ENCODE measurements around the gene ANKRD62.

The ANKRD62 gene

DNA sequence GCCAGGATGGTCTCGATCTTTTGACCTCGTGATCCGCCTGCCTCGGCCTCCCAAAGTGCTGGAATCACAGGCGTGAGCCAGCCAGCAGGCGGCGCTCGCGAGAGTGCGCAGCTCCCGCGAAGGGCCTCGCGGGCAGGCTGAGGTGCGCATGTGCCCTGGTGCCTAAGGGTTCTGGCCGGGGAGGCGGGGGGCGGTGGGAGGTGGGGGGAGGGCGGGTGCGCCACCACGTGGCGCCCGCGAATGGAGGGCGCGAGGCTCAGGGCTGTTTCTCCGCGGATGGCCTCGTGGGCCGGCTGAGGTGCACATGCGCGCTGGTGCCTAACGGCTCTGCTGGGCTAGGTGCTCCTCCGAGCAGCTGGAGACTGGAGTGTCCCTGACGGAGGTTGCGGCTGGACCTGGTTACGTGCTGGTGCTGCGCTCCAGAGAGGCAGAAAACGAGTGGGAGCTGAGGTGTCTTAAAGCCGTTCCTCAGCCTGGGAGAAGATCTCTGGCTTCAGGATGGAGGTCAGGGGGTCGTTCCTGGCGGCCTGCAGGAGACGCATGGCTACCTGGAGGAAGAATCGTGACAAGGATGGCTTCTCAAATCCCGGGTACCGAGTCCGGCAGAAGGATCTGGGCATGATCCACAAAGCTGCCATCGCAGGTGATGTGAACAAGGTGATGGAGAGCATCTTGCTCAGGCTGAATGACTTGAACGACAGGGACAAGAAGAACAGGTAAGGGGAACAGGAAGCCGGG lies at the start of gene ANKRD62:
ANKRD62 (plus strand) TSS at position 324 of the 738 bp plus-strand sequence; CDS start at position 499, 175 bp downstream.
- DNase-seq, result no peak

DNA sequence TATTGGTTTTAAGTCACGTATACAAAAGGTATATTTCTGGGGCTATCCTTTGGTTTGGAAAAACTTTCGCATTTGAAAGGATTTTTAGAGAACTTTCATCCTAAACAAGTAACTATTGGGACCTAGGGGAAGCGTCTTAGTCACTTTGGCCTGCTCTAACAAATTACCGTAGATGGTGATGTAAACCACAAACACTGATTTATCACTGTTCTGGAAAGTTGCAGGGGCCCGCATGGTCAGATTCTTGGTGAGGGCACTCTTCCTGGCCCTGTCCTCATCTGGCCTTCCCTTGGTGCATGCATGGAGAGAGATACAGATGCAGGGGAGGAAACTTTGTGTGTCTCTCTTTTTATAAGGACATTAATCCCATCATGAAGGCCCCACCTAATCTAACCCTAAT lies 49.1 kb upstream of the ANKRD62 start:
- no peak for DNase-seq

DNA sequence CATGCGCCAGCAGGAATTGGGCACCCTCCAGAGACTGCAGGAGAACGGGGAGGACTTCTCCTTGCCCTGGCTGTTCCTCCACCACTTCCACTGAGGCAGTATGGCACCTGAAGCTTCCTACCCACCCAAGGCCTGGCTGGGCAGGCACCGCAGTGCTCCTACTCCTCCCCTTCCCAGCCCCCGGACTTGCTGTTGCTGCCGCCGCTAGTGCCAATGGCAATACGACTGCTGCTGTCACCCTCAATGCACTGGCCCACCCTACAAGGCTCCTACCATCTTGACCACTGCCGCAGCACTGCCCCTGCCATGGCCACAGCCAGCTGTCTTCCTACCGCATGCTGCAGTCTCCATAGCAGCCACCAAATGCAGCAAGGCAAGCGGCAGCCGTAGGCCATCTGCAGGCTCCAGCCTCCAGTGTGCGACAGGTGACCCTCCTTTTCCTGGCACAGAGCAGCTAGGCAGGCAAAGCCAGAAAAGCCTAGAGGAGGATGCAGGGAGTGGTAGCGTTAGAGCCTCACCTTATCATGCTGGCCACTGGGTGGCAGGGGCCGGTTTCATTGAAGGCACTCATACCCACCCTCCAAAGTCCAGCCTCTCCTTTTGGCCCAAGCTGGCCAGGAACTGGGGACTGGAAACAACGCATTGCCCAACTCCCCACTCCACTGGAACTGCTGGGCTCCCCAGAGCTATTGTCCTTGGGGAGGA lies 47.4 kb upstream of the ANKRD62 start:
- DNase-seq, result no peak

DNA sequence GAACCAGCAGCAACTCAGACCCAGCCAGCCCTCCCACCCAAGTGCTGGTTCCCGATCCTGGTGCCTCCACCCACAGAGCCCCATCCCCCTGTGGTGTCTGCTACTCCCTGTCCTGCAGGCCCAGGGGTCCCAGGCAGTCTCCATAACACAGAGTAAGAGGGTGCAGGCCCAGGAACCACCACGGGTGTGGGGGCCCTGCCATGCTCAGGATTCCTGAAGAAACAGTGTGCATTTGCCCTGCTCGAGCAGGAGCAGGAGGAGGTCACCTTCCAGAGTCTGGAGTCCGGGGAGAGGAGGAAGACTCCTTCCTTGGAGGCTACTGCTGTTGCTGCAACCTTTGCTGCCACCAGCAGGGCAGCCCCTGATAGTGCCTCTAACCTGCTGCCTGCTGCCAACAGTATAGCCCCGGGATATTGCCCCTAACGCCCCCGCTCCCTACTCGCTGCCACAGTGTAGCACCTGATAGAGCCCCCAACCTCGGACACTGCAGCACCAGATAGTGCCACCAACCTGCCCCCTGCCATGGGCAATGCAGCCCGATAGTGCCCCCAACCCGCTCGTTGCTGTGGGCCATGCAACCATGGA lies 46.8 kb upstream of the ANKRD62 start:
- DNase-seq, result no peak

DNA sequence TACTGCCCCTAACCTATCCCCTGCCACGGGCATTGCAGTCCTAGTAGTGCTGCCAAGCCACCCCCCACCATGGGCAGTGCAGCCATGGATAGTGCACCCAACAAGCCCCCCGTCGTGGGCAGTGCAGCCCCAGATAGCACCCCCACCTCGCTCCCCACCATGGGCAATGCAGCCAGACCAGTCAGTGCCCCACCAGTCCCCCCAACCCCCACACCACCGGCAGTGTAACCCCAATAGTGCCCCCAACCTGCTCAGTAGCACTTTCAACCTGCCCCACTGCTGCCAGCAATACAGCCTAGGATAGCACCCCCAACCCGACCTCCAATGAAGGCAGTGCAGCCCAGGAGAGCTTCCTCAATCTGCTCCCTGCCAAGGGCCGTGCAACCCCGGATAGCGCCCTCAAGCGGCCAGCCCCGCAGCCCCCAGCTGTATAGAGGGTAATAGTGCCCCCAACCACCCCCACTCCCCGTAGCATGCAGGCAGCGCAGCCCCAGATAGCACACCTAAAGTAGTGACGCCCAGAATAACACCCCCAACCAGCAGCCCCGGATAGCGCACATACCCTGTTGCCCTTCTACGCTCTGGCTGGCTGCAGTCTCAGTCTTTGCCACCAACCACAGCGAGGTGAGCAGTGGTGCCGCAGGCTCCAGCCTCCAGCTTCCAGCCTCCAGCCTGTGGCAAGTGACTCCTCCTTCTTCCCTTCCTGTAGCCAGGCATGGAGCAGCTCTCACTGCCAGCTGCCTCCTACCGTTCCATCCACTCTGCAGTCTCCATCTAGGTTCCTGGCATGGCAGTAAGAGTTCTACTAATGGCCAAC lies 45.4 kb upstream of the ANKRD62 start:
- no peak for DNase-seq

DNA sequence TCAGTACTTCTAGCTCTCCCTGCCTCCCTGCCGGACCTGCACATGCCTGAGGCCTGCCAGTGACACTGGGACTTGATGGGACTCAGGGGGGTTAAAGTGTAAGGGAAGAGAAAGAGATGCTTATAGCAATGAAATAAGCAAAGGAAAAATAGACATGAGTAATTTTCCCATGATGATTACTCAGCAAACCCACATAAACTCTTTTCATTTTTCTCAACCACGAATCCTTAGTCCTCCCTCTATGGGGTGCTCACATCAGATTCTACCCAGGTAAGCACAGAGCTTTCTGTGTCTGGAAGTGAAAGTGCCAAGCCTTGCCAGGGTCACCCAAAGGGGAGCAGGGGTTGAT lies 44.8 kb upstream of the ANKRD62 start:
- DNase-seq, result no peak

DNA sequence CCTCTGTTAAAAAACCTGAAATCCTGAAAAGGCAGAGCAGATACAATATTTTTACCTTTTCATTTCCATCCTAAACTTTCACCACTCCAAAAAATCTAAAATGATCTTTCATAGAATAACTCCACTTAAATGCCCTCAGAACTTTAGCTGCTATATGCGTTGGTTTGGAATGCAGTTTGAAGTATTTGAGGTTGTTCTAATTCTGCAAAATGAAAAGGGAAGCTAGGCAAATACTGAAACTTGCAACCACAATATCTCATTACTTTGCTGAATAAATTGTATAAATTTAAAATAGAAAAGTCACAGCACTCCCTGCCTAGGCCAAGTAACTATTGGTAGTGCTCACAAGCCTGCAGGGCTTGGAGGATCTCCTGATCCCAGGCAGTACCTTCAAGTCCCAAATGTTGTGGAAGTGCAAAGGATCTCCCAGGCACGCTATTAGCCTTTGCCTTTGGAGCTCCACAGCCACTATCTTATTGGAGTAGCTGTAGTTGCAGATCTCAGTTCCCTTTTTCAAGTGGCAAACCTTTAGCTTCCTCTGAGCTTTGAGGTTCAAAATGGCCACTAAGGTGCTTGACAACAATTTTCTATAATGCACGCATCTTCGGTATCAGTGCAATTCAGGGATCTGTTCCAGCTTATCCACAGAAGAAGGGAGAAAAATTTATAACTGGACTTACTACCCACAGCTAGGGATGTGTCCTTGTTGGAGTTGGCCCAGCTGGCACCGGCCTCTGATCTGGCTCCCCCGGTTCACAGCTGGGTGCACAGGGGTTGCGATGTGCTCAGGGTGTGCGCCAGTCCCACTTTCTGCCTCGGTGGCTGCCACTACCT lies 43.4 kb upstream of the ANKRD62 start:
- no peak for DNase-seq

DNA sequence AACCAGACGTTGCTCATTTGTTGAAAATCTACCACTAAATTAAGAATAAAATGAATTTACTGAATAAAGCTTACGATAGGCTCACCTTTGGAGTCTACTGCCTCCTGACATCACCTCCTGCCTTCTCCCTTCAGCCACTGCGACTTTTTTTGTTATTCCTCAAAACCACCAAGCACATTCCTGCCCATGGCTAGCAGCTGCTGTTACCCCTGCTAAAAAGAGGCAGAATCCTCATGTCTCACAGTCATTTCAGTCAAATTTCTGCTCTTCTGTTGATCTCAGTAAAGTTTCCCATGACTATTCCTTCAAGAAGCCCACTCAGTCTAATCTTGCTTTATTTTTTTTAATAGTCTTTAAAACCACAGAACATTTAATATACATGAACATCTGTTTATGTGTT lies 40.8 kb upstream of the ANKRD62 start:
- no peak for DNase-seq

DNA sequence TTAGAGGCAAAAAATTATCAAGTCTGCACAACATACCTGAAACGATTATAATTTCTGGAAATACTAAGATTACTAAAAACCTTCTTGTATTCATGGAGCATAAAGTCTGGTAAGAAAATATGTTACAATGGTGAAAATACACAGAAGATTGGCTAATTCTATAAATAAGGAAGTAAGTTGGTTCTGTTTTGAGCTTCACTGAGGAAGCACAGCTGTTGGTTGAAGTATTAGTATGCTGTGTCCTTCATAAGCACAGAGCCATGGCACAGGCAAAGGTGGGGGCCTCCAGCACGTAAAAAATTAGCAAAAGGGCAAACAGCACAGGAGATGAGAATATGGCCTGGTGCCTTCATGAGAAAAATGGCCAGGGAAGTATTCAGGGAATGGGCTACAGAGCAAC lies 40.4 kb upstream of the ANKRD62 start:
- DNase-seq, result no peak

DNA sequence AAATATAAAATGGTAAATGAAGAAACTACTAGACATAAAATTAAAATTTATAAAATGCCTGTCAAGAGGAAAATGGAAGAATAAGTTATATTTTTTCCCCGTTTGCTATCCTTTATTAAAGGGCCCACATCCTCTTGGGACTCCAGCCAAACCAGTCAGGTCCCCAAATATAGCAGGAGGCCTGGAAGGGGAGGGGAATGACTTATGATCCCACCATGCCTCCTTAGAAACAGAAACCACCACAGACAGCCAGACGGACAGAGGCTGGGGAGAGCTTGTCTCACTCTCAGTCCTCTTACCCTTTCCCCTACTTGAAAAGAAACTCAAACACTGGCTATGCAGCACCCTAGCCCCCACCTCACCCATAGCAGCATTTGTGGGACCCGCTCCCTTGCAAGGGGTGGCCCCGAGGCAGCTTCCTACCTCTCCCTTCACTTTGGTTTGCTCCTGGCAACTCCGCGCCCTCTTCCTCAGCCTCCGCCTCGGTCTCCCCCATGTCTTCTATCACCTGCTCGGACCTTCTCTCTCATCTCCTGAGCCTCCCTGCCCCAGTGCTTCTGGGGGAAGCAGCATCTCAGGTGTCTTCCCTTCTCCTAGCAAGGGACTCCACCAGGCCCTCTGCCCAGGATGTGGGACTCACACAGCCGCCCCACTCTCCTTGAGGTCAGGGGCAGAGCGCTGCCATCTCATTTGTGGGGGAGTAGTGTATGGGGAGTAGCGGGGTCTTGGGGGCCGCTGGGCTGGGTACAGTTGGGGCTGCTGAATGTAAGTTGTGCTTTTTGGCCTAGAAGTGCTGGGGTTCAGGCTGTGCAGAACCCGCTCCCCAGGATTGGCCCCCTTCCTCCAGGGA lies 37.4 kb upstream of the ANKRD62 start:
- DNase-seq, result no peak

DNA sequence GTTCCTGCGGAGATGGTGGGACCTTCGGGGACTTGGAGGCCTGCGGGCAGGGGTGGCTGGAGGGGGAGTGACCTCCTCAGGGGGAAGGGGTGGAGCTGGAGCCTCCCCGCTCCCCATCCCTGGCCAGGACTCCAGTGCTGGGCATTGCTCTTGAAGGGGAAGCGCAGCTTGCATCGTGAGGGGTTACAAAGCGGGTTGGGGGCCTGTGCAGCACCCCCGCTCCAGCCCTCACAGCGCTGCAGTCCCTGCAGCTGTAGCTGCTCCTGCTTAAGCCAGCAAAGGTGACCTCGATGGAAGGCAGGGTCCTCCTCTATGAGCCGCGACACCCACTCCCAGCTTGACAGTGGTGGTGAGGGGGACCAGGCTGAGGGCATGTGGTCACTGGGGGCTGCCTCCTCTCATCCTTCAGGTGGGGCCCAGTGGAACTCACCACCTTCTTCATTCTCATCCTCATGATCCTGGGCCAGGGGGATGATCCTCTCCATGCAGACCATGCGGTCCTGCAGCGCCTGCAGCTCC lies 36.7 kb upstream of the ANKRD62 start:
- no peak for DNase-seq

DNA sequence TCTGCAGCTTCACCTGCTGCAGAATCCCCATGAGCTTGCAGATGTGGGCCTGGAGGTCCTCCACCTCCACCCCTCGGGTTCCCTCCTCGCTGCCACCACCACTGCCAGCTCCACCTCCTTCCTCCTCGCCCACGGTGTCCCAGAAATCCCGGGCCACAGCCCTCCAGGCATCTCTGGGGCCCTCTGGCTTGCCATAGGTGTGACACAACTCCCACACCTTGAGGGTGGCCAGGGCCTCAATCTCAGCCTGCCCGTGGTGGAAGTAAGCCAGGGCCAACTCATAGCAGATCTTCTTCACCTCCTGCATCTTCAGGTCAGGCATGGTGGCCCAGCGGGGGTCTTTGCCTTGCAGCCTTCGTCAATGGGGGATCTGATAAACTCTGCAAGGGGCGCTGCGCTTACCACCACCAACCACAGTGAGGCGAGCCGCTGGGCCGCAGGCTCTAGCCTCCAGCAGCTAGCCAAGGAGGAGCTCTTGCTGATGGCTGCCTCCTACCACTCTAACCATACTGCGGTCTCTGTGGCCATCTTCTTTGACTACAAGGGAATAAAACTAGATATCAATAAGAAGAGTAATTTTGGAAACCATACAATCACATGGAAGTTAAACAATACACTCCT lies 36.1 kb upstream of the ANKRD62 start:
- DNase-seq, result no peak

DNA sequence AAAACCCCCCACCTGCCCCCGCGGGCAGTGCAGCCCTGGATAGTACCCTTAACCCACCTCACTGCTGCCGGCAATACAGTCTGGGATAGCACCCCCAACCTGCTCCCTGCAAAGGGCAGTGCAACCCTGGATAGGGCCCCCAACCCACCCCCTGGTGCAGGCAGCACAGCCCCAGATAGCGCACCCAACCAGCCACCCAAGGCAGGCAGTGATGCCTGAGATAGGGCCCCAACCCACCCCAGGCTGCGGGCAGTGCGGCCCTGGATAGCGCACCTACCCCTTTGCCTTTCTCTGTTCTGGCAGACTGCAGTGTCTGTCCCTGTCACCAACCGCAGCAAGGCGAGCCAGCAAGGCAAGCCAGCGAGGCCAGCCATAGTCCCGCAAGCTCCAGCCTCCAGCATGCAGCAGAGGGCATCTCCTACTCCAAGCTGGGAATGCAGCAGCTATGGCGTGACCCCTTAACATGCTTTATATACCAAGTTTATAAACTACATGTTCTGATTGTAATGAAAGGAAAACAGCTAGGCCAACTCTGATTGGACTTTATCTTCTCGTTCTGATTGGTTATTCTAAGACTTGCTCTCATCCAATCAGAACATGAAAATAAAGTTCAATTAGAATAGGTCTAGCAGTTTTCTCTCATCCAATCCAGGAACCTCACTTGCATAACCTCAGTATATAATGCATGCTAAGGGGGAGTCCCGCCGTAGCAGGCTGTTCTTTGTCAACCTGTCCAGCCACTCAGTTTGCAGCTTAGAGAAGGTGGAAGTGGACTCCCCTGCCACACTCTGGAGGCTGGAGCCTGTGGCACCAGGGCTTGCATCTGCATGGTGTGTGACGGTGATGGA lies 34.1 kb upstream of the ANKRD62 start:
- DNase-seq, result no peak

DNA sequence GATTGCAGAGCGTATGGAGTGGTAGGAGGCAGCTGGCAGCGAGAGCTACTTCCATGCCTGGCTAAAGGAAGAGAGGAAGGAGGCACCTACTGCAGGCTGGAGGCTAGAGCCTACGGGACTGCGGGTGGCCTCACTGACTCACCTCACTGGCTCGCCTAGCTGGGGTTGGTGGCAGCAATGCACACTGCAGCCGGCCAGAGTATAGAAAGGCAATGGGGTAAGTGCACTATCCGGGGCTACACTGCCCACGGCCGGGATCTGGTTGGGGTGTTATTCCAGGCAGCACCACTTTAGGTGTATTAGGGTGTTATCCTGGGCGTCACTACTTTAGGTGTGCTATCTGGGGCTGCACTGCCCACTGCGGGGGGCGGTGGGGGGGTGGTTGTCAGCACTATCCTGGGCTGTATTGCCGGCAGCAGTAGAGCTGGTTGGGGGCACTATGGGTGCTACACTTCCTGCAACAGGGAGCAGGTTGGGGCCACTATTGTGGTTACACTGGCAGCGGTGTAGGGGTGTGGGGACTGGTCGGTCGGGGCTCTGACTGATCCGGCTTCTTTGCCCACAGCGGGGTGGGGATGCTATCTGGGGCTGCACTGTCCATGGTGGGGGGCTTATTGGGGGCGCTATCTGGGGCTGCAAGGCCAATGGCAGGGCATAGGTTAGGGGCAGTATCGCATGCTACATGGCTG lies 33.3 kb upstream of the ANKRD62 start:
- DNase-seq, result no peak

DNA sequence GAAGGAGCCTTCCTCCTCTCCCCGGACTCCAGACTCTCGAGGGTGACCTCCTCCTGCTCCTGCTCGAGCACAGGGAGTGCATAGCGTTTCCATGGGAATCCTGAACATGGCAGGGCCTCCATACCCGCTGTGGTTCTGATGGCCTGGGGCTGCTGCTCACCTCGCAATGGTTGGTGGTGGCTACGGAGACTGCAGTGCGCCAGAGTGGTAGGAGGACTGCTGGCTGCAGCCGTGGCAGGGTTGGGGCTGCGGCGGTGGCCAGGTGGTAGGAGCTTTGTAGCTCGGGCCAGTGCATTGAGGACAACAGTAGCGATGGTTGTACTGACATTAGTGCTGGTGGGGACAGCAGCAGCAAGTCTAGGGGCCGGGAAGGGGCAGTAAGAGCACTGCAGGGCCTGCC lies 32.0 kb upstream of the ANKRD62 start:
- DNase-seq, result no peak

DNA sequence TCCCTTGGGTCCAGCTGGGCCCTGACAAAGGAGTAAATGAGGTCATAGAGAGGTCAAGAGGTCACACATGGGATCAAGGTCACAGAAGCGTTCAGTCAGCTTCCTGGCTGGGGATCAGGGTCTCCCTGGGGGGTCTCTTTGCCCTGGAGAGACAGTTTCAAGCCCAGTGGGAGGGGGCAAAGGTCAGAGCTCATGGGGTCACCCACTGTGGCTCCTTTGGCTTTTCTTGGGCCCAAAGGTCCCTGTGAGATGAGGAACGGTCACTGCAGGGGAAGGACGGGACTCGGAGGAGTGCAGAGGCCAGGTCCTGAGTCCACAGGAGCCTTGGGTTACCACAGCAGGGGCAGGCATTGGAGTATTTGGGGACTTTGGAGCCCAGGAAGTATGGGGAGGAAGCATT lies 30.7 kb upstream of the ANKRD62 start:
- no peak for DNase-seq

DNA sequence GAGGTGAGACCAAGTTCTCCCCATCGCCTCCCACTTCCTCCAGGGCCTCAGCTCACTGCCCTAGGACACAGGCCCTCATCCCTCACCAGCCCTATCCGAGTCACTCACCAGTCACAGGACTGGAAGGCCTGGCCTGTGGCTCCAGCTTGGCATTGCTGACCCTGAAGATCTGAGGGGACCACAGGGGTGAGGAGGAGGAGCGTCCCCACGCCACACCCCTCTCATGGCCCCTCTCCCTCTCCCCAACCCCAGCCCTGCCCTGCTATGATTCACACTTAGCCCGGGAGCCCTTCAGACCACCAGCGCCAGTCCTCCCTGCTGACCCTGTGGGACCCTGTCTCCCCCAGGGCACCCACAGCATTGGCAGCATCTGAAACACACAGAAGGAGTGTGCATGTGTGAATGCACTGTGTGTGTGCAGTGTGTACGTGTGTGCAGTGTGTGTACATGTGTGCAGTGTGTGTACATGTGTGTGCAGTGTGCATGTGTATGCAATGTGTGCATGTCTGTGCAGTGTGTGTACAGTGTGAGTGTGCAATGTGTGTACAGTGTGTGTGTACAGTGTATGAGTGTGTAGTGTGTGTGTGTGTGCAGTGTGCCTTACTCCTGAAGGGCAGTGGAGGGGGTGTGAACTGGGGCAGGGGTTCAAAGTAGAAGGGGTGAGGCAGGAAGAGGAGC lies 29.4 kb upstream of the ANKRD62 start:
- DNase-seq, result no peak

DNA sequence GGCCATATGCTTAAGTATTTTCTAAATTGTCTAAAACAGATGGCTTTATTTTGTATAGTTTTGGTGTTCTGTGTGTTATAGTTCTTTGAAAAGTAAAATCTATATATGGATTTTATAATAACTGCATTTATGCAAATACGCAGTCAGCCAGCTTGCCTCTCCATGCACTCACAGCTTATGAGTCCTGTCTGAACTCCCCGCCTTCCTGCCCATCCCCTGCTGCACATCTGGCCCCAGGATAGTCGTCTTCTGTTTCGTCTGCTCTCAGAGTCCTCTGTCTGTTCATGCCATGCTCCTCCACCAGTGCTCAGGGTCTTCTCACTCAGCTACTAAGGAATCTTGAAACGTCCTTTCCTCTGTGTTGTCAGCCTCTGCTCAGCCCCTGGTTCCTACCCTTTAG lies 28.2 kb upstream of the ANKRD62 start:
- DNase-seq, result no peak
